ENCODE results near the gene GAMT.
"Not testable (repeated sequence)": the region's sequence is repeated elsewhere in the genome, so short reads cannot be mapped to it uniquely, and the experiment has no call there.

GAMT gene

DNA sequence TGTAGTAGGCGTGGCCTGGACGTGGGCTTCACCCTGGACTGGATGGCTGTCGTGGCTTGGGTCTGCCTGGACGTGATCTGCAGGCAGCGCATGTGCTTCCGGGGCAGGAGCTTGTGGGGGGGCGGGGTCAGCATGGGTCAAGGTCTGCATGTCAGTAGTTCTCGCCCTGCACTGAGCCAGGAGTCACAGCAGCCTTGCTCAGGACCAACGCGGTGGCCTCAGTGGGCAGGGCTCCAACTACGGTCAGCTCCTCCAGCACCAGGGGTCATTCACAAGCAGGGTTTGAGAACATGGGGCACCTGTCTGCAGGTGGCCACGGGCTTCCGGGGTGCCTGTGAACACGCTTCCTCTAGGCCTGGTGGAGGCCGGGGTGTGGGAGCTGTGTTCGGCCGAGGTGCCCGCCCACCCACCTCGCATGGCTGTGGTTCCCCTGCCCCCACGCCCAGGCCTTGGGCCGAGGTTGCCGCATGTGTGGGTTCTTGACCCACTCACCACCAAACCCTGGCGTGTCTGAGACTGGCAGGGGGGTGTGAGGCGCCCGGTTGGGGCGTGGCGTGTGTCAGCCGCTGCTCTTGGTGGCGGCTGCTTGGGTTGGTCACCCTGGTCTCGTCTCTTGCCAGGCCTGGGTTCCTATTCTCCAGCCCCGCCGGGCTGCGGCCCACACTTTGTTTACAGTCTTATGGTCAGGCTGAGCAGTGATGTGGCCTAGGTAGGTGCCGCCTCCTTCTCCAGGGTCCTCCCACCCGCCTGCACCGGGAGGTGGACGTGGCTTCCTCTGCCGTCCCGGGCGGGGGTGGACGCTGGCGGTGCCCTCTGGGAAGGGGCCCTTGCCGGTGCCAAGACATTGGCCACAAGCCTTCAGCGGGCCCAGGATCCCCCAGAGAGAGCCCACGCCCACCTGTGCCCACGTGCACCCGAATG, 32.0 kb upstream of the GAMT start:
- no peak for DNase-seq

DNA sequence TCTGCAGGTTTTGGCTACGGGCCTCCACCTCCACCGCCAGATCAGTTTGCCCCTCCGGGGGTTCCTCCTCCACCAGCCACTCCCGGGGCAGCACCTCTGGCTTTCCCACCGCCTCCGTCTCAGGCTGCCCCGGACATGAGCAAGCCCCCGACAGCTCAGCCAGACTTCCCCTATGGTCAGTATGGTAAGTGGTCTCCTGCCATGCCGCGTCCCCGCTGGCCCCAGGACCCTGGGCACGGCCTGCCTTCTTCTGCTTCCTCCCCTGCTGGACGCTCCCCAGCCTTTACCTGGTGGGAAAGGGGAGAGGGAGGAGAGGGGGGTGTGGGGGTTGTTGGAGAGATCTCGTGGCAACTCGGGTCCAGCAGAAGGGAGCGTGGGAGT, 31.2 kb upstream of the GAMT start:
- DNase-seq = no peak

DNA sequence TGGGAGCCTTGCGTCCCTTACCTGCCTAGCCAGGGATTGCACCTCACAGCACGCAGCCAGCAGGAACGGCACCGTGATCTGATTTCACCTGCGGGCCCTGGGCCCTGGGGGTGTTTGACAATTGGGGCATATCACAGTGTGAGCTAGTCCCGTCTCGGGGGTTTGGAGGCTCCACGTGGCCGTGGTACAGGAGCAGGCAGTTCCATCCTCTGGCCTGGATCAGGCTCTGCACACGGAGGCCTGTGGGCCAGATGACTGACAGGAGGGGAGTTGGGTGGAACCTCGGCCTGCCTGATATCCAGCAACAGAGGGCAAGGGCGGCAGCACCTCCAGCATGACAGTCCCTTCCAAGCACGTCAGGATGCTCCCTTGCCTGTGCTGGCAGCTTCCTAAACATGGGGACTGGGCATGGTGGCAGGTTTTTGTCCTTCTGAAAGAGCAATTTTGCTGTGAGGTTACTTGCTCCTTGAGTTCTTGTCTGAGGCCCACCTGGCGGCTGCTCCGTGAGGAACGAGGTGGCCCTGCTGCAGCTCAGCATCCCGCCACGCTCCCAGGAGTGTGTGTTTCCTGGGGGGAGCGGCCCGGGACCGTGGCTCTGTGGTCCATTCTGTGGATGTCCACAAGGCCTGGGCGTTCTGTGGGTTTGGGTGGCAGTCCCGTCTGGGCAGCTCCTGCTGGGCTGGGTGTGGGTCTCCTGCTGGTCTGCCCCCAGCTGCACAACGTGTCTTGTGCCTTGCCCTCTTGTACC, 30.6 kb upstream of the GAMT start:
- DNase-seq = no peak

DNA sequence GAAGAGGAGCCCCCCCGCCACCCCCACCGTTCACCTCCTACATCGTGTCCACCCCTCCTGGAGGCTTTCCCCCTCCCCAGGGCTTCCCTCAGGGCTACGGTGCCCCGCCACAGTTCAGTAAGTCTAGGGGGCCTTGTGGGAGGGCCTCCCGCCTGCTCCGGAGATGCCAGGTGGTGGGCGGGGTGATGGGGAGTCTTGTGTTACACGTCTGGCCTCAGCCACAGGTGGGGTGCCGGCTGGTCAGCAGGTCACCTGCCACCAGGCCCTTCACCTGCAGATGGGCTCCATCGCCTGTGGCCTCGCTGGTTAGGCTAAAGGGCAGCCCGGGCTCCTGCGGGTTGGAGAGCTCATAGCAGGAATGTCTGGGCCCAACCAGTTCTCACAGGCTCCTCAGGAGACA, 28.9 kb upstream of the GAMT start:
- no peak for DNase-seq

DNA sequence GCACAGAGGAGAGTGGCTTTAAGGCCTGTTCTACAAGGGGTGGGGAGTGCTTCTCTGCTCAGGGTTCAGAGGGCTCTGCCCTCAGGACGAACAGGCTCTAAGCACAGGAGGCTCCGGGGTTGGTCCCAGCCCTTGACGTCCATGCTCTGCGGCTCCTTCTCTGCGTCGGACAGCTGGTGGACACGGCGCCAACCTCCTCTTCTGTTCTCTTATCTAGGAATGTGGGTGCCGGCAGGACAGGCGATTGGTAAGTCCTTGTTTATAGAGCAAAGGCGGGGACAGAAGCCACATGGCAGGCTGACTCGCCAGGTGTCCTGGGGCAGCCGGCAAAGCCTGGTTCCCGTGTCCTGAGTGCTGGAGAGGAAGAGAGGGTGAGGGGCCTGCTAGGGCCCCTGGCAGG, 28.4 kb upstream of the GAMT start:
- no peak for DNase-seq

DNA sequence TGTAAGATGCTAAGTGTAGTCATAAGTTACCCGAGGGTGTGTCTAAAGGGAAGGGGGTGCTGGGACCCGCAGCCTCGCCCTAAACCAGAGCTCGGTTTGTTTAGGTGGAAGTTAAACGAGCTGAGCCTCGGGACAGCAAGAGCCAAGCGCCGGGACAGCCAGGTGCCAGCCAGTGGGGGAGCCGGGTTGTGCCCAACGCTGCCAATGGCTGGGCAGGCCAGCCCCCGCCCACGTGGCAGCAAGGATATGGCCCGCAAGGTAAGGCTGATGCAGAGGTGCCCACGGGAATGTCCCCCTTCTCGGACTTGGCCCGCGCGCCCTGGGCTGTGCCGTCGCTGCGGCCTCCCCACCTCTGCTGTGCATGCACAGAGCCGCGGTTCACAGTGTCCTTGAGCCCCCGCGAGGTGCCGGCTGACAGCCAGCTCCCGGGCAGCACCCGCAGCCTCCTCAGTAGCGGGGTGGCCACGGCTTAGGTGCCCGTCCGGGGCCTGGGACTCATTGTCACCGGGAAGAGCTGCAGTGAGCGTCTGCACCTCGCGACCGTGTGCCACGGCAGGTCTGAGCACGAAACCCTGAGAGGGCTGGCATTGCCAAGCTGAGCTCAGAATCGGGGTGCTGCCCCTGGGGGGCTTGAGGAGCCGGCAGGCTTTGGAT, 27.5 kb upstream of the GAMT start:
- no peak for DNase-seq

DNA sequence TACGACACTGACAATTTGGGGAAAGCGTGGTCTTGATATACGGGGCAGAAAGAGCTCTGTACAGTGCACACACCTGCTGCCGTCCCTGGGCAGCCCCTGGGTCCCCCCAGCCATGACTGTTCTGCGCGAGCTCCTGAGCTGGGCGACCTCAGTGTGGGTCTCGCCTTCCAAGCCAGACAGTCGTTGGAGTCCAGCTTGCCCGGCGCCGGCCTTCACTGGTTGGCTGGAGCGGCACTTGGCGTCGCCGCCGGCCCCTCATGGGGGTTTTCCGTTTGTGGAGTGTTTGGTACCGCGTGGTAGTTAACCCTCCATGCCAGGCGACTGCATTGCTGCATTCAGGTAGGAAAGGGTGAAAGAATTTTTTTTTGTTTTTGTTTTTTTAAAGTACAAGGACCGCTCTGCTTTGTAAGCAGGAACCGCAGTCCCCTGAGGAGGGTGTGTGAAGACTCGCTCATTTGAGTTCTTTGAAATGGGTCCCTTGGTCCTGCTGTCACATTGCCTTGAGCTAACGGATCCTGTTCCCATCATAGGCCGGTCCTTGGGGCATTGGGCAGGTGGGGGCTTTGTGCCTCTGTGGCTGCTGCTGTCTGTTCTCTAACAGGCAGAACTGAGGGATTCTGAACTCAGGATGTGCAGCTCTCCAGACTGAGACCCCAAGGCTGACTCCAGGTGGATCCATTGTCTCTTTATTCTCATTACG, 26.0 kb upstream of the GAMT start:
- no peak for DNase-seq

DNA sequence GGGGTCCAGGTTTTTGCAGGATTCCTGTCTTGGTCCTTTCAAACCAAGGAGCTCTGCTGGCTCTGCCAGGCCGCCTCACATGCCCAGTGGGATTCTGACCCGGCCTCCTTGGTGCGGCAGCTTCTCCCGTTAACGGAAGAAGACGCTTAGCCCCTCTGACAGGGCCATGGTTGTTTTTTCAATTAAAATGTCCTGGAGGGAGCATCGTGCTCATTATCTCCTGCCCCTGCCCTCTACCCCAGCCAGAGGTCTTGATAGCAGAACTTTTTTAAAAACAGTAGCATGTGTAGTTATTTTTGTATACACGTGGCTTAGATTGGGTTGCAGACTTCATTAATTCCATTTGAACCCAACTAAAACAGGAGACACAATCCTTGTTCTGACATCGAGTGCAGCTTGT, 25.4 kb upstream of the GAMT start:
- DNase-seq = no peak

DNA sequence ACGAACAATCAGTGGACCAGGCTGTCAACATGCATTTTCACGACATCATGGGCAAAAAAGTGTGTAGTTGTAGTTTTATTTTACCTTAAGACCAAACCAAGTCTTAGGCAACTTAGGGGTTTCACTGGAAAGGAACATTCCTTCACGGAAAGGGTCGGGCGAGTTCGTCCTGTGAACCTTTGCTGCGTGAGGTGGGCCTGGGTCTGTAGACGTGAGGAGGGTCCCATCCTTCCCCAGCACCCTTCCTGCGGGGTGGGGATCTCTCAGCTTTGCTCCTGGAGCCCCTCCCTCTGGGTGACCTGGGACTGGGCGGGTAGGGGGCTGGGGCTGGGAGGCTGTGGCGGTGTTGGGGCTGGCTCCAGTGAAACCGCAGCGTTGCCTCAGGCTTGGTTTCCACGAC, 24.6 kb upstream of the GAMT start:
- DNase-seq = no peak

DNA sequence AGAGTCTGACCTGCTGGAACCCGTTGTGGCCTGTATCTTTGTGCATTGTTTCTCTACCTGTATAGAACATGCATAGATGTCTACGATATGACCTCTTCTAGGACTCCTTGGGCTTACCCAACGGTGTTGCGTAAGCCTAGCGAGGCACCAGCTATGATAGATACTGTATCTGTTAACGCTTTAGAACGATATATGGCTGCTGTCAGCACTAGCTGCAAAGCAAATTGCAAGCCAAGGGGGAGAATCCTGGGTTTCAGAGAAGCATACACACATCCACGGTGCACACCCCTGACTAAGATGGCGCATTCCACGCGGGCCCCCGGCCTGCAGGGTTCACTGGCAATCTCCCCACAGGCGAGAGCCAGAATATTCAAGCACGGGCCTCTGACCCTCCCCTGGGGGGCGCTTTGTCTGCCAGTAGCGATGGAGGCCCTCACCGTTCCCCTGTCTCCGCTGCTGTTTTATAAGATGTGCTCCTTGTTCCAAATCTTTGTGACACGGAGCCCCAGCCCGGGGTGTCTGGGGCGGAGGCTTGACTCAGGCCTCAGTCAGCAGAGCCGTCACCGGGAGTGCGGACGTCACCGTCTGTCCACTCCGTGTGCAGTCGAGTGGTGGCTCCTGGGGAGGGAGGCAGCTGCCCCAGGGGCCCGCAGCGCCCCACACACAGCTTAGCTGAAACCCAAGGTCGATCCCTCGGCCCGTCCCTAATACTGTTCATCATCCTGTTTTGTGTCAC, 23.9 kb upstream of the GAMT start:
- no peak for DNase-seq

DNA sequence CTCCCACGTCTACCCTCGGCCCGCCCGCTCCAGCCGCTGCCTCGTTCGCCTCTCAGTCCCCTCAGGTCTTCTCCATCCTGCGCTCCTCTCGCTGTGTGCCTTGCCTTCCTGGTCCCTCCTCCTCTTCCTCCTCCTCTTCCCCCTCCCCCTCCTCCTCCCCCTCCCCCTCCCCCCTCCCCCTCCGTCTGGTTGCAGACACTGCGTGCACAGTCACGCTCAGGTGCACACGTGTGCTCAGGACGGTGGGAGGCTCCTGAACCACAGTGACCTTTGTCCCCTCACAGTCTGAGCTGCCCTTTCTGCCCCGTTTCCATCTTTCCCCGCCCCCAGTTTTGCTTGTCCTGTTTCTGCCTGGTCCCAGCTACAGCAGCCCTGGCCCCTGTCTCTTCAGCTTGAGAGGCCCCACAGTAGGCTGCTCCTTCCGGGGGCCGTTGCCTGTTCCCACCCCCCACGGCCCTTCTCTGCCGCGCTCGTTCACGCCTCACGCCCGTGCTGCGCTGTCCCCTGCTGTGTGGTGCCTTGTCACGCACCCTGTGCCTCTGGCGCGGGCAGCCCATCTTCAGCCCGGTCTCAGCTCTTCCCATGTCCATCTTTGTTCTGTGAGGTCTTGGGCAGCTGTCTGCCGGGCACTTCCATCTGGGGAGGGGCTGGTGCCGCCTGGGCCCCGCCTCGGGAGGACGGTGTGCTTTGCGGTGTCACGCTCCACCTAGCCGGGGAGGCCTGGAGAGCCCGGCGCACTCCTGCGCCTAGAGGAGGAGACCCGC, 23.0 kb upstream of the GAMT start:
- DNase-seq = no peak

DNA sequence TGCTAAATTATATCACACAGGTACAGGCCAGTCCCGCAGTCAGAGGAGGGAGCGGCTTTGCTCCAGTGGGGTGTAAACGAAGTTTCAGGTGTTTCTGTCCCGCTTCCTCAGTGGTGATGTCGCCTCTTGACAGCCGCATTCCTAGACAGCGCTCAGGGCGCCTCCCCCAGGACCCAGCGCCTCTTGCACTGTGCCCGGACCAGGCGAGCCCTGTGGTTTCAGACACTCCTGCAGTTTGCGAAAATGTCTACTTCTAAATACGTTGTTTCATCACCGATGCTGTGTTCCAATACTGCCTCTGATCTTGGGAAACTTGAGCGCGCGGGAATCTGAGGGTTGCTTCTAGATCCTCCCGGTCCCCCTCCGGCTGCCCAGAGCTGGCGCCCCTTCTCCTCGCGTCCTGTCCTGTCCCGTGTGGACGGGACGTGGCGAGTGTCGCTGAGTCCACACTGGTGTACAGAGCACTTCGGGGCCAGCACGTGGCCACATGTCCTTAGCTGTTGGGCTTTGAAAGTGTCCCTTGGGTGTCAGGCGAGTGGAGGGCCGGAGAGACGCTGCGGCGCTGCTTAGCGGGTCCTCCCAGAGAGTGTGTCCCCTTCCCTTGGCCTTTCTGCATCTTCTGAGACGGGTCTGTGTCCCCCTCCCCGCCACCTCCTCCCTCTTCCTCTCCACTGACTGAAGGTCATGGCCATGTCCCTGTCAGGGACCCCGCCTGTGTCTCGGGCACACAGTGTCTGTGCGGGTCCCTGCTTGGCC, 22.3 kb upstream of the GAMT start:
- no peak for DNase-seq

DNA sequence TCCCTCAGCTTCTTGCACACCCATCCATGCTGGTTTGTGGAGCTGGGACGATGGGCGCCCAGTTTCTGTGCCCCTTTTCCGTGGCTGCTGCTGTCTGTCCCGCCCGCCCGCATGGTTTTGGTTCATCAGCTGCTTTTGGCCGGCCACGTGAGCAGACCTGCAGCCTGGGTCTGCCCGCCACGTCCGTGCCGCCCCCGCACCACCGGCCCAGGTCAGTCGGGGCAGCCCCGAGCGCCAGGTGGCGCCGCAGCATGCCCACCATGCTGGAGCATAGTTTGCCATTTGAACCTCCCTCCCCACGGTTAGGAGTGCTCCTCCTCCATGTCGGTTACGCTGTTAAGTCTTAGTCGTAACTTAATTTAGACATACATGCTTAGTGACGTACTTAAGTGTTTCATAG, 21.6 kb upstream of the GAMT start:
- no peak for DNase-seq

DNA sequence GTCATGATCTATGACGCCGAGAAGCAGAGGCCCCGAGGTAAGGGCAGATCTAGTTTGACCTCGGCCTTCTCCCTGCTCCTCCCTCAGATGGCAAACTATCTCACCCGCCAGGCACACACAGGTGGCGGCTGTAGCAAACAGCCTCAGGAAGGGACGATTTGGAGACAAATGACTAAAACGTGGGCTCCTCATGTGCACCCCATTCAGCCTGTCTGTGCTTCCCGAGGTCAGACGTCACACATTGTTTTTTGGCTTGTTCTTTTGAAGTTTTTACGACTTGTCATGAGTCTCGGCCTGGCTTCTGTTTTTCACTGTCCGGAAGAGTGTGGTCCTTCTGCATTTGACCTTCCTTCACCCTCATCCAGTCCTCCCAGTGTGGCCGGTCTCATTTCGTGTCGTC, 21.0 kb upstream of the GAMT start:
- no peak for DNase-seq

DNA sequence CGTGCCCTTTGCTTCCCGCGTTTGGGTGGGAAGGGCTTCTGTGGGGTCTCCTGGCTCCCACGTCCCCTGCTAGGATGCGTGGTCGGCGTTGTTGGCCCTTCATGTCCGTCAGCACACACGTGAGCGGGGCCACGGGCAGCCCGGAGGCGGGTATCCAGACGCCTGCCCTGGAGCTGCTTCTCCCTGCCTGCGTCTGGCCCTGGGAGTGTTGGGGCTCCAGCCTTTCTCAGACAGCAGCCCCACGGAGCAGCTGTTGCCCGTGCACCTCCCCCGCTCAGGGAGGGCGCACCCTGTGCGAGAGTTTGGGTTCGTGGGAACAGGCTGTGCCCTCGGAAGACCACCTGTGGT, 20.6 kb upstream of the GAMT start:
- no peak for DNase-seq

DNA sequence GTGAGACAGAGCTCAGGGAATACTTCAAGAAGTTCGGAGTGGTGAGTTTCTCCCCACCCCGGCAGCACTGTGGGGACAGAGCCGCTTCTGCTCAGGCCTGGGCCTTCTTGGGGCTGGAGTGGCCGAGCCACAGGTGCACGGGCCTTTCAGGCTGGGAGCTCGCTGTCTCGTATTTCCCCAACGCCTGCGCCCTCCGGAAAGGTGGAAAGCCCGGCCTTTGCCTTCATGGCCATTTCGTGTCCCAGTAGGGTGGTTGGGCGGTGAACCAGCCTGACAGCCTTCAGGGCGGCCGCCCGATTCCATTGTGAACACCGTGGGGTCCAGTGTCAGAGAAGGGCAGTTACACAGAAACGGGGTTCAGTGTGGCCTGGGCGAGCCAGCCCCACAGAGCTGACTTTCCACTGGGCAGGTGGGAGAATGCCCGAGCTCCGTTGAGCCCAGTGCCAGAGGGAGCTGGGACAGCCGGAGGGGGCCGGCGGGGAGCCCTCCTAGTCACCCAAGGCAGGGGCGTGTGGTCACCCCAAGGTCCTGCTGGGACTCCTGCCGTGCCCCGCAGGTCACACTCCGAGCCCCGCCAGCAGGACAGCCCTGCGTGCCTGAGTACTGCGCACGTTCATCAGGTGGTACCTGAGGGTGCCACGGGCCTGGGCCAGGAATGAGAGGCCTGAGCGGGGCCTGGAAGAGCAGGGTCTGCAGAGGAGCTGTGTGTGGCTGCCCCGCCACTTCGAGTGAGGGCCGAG, 20.0 kb upstream of the GAMT start:
- no peak for DNase-seq

DNA sequence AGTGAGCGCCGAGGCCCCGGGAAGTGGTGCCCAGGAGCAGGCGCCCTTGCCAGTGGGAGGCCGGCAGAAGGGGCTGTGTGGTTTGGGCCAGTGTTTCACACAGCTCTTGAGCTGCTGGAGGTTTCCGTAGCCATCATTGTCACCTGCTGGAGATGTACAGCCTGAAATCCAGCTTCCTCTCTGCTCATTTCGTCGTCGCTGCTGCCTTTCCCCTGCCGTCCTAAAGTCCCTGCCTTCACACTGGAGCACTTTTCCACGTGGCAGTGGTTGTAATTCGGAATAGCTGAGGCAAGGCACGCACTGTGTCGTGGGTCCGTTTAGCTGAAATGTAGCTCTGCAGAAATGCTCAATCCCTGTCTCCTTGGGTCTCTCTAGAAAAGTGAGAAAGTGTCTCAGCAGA, 19.2 kb upstream of the GAMT start:
- no peak for DNase-seq

DNA sequence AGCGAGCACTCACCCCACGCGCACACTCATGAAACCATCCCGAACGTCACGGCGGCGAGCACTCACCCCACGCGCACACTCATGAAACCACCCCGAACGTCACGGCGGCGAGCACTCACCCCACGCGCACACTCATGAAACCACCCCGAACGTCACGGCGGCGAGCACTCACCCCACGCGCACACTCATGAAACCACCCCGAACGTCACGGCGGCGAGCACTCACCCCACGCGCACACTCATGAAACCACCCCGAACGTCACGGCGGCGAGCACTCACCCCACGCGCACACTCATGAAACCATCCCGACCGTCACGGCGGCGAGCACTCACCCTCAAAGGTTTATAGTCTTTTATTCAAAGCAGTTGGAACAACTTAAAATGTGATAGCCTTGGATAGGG, 18.7 kb upstream of the GAMT start:
- not testable (repeated sequence) for DNase-seq

DNA sequence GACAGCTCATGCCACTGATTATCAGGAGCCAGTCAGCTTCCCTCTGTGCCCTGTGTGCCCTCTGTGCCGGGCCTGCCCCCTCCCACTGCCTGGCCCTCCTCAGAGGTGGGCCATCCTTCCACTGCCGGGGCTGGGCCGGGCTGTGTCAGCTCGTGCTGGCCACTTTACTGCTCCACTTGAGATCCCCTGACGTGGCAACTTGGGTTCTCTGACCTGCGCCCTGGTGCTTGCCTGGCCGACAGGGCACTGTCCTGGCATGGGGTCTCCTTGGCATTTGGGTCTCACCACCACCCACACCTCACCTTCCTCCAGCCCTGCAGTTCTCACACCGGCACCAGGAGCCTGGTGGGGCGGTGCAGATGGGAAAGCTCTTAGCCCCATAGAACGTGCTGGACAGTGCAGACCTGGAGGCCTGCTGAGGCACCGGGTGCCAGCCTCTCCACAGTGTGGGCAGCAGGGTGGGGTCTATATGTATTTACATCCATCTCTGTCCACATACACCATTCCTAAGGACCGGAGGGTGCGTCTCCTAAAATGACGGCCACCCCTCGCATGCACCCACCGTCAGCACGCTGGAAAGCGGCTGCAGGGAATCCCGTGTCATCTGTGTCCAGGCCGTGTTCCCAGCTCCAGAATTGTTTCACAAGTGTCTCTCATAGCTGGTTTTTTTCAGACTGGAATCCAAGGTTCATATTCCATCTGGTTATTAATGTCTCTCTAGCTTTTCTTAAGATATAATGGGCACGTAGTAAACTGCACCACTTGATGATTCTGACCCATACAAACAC, 17.8 kb upstream of the GAMT start:
- DNase-seq = no peak

DNA sequence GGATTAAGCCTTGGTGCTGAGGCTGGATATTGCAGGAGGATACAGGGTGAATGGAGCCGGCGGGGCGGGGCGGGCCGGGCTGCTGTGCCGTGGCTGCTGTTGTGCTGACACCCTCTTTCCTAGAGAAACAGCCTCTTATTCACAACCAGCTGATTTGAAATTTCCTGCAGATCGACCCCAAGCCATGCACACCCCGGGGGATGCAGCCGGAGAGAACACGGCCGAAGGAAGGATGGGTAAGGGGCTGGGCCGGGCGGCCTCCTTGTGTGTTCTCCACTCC, 17.1 kb upstream of the GAMT start:
- DNase-seq = no peak
